H54 (cell line): ENCODE data around the gene P2RY13.

Source experiments
- DNase-seq: peaks from one replicate; pipeline ENCODE4 v3.0.0; 2011; ENCODE audit warnings: low spot score, mixed read lengths; ENCODE audit not compliant: insufficient read length
- FAIRE-seq: peaks from 3 replicates; lab custom pipeline; 2011; peaks lifted over from hg19 to GRCh38; lab: Jason Lieb, UNC
- POLR2A ChIP-seq: IDR thresholded peaks from 2 replicates; pipeline ENCODE4 v1.6.1; 2011; ENCODE audit warnings: low read depth, mild to moderate bottlenecking, low read length

The P2RY13 gene

GRCh38 chr3:151345859-151346258 is 16.5 kb upstream of the P2RY13 start:
- TF ChIP-seq POLR2A, result no peak
- DNase-seq (no peak), FAIRE-seq (peak; percentile 65)

DNA sequence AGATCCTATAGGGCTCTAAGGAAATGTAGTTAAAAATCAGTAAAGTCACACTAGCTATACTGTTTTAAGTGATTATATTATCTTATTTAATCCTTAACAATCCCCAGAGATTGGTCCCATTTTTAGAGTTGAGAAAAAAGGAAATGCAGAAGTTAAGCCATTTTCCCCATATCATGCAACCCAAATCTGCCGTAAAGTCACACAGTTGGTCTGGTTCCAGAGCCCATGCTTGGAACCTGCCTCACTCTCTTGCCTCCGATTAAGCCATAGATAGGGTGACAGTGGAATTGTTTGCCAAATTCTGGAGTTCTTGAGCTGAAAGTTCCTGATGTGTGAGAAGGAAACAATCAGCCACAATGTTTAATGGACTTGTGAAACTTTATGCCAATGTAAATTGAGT is 2.3 kb upstream of the P2RY13 start:
- FAIRE-seq, result no peak
- DNase-seq, result no peak
- TF ChIP-seq POLR2A, result no peak

- no peak for TF ChIP-seq POLR2A
- DNase-seq, result no peak
- FAIRE-seq, result no peak
Observed at GRCh38 chr3:151330899-151331298, 1.6 kb upstream of the P2RY13 start.

GRCh38 chr3:151330379-151330778 is 1.0 kb upstream of the P2RY13 start:
- TF ChIP-seq POLR2A, result no peak
- DNase-seq (no peak), FAIRE-seq (no peak)

- peak; percentile 83 for FAIRE-seq
- no peak for TF ChIP-seq POLR2A
Observed at GRCh38 chr3:151328298-151328995, 902 bp downstream of the P2RY13 start.

DNA sequence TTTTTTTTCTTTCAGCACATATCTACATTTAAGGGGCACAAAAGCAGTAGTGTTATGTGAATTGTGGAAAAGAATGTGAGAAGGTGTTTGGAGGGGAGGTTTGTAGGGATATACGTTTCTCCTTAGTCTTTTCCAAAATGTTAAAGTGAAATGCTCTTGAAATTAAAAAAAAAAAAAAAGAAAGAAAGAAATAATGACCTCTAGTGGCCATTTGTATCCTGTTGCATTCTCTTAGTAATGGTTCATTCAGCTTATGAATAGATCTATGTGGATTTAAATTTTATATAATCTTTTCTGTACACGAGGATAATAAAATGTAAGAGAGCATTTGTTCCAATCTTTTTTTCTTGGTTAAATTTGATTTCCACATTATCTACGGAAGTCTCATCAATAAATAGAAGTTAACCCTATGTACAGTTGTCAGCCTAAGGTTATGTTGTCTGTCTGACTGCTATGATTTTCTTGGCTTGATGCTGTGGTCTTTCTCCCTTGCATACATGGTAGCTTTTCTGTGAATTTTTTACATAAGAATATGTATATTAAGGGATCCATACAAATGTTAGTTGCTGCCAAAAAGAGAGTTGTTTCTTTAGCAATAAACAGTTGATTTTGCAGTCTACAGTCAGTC is 1.7 kb downstream of the P2RY13 start:
- no peak for DNase-seq
- FAIRE-seq, result peak; percentile 41
- no peak for TF ChIP-seq POLR2A

More at GRCh38 chr3:151328298-151328995, 902 bp downstream of the P2RY13 start:
- DNase-seq, result no peak

- DNase-seq (no peak), FAIRE-seq (no peak)
- no peak for TF ChIP-seq POLR2A
Observed at GRCh38 chr3:151322511-151322910, 6.8 kb downstream of the P2RY13 start.

DNA sequence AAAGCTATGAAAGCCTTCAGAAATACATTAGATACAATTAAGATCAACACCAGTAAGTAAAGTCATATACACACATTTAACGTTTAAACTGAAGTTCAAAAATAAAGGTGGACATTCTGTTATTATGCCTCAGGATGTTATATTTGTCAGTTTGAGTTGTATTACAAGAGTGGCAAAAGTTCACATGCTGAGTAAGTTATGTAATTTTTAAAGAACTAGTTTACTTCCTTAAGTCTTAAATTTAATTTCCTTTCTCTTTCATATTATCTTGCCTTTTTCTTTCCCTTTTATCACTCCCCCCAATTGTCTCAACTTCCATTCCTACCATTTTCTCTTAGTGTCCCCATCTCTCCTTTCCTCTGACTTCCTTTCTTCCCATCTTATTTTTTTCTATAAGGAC is 7.8 kb downstream of the P2RY13 start:
- no peak for TF ChIP-seq POLR2A
- no peak for DNase-seq
- no peak for FAIRE-seq

DNA sequence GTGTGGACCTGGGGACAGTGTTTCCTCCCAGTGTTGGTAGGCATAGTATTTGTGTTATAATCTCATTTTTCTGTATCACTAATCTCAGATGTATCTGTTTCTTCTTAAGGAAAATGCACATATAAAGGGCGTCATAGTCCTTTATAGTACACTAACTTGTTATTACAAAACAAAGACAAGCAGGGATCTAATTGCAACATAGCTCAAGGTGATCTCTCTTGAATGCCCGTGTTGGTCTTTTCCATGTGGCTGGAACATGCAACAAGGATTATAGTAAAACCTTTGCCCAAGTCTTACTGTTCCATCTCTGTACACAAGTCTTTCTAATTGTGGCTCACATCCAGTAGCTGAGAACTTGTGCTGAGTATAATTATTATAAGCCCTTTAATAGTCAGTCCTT is 9.2 kb downstream of the P2RY13 start:
- FAIRE-seq (no peak), DNase-seq (no peak)
- no peak for TF ChIP-seq POLR2A

DNA sequence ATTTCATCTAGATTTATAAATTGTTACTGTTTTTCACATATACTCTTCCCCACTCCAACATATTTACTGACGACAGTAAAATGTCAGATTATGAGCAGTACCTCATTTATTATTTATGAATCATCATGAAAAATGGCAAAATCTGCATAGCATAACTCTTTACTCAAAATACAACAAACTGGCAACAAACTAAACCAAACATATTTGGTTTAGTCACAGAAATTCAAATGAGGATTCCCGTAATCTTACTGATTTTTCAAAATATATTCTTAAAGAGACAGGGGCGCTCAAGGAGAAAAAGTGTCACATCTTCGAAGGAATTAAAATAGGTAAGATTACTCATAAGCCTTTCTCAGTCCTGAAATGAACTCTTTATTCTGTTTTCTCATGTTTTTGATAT is 9.7 kb downstream of the P2RY13 start:
- FAIRE-seq (no peak), DNase-seq (no peak)
- TF ChIP-seq POLR2A, result no peak

- FAIRE-seq (peak; percentile 33), DNase-seq (no peak)
- TF ChIP-seq POLR2A, result no peak
Observed at GRCh38 chr3:151318991-151319390, 10.4 kb downstream of the P2RY13 start.

GRCh38 chr3:151318313-151318712 is 11.0 kb downstream of the P2RY13 start:
- DNase-seq (no peak), FAIRE-seq (no peak)
- TF ChIP-seq POLR2A, result no peak

GRCh38 chr3:151316267-151316991 is 12.9 kb downstream of the P2RY13 start, which contains the start of gene GPR87:
Gene GPR87 (minus strand): TSS chr3:151316820. CDS start chr3:151300100, 16,720 bp downstream.
- FAIRE-seq (peak; percentile 98), DNase-seq (peak; percentile 21)
- no peak for TF ChIP-seq POLR2A

DNA sequence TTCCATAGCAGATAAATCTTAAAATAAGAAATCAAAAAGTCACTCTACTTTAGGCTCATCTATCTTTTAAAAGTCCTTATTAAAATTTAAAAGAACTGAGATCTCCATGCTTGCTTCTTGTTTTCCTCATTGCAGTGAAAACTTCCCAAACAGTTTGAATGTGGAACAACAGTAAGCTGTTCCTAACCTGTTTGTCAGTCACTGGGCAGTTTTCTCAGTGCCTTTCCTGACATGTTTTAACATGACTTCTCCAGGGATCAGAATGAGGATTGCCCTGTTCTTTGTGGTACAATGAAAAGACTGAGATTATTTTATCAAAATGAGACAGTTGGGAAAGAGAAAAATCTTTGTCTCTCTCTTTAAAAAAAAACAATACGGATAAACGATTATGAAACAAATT is 13.5 kb downstream of the P2RY13 start:
- DNase-seq (no peak), FAIRE-seq (no peak)
- no peak for TF ChIP-seq POLR2A
